ENCODE results near the gene SLC9A7.

- TF ChIP-seq POLR2A (IDR thresholded peaks at IDR 0.05; ENCODE audit: low read length): no peak
- no peak for TF ChIP-seq GATA1 (IDR thresholded peaks at IDR 0.05; ENCODE audit: low read depth, low read length)
Measured at GRCh38 chrX:46579250-46579649, 179.7 kb downstream of the SLC9A7 start.

Measured in erythroblast (primary cell).